Suprapubic skin (tissue), 4 donors: ENCODE data around the gene ZNF324. TPM values are rescaled to one million over a fixed set of nuclear protein-coding genes. Genes with fewer than 3 reads are reported as not detected.

Experiments used
- DNase-seq, 2 donors: peaks; one replicate each; pipeline ENCODE4 v3.0.0-alpha.2; 2019; ENCODE audit warnings: low spot score in 2 of 2
- H3K27ac ChIP-seq: fragments of 200-600 bp; sonication (generic); one replicate; pipeline ENCODE4 v1.5.1; 2019
- H3K27me3 ChIP-seq: fragments of 200-600 bp; sonication (generic); one replicate; pipeline ENCODE4 v1.5.1; 2019
- H3K36me3 ChIP-seq: fragments of 200-600 bp; sonication (generic); one replicate; pipeline ENCODE4 v1.5.1; 2019
- H3K4me1 ChIP-seq: fragments of 200-600 bp; sonication (generic); one replicate; pipeline ENCODE4 v1.5.1; 2019
- H3K4me3 ChIP-seq: fragments of 200-600 bp; sonication (generic); one replicate; pipeline ENCODE4 v1.5.1; 2019; ENCODE audit warnings: mild to moderate bottlenecking
- H3K9me3 ChIP-seq: fragments of 200-600 bp; sonication (generic); one replicate; pipeline ENCODE4 v1.5.1; 2019
- CTCF ChIP-seq, 2 donors: fragments of 200-600 bp in 1 of 2; fragments of 450-650 bp in 1 of 2; sonication (generic) in 1 of 2; IDR thresholded peaks; one replicate each; pipeline ENCODE4 v1.5.1; 2016 to 2019; ENCODE audit warnings: antibody characterized with exemption in 2 of 2, mild to moderate bottlenecking in 1 of 2, moderate library complexity in 1 of 2
- EP300 ChIP-seq: sonication (generic); formaldehyde crosslinking; IDR thresholded peaks from one replicate; pipeline ENCODE4 v1.6.1; 2017; ENCODE audit warnings: antibody characterized with exemption
- POLR2A ChIP-seq, 2 donors: fragments of 450-650 bp; IDR thresholded peaks; one replicate each; pipeline ENCODE4 v1.6.1; 2017; ENCODE audit warnings: antibody characterized with exemption in 2 of 2, mild to moderate bottlenecking in 2 of 2, moderate library complexity in 2 of 2
- POLR2AphosphoS5 ChIP-seq, 3 donors: sonication (generic); formaldehyde crosslinking; IDR thresholded peaks; one replicate each; pipeline ENCODE4 v1.6.1; 2017; ENCODE audit warnings: antibody characterized with exemption in 3 of 3
- WGBS: methylation state at CpG from one replicate; pipeline ENCODE4 v1.1.5; 2018; 5-methylcytosine and 5-hydroxymethylcytosine counted together
- total RNA-seq, 4 donors: library from RNA; depleted of rRNA; stranded (reverse); fragments of >200 nt; gene quantifications; one replicate each; pipeline ENCODE4 v1.1.0, GENCODE V29; 2016

ZNF324 gene
- total RNA-seq, 4 donors from 2014 or later: 20.3 to 41.5 (median 25.6) TPM

- no peaks in the 10 kb centered on the region for H3K9me3 ChIP-seq
- WGBS: 76% methylated on average over 11 of the region's 11 CpGs
- H3K36me3 ChIP-seq: no peaks in the 10 kb centered on the region
- no peaks in the 10 kb centered on the region for H3K27me3 ChIP-seq
- no peak overlapping the region for H3K4me3 ChIP-seq
- no peak for DNase-seq
- H3K4me1 ChIP-seq: peaks cover 13% of the 10 kb centered on the region
- TF ChIP-seq POLR2A (IDR thresholded peaks at IDR 0.05): no peak
- TF ChIP-seq POLR2AphosphoS5 (IDR thresholded peaks at IDR 0.05): no peak
- TF ChIP-seq EP300: no peak
- TF ChIP-seq CTCF (IDR thresholded peaks at IDR 0.05): no peak
- H3K27ac ChIP-seq: no peak overlapping the region
Observed at GRCh38 chr19:58509731-58510083, 42.8 kb downstream of the ZNF324 start.

- 73% methylated on average over 8 of the region's 8 CpGs for WGBS
- peaks cover 19% of the 10 kb centered on the region for H3K4me1 ChIP-seq
- no peaks in the 10 kb centered on the region for H3K27me3 ChIP-seq
- no peak overlapping the region for H3K27ac ChIP-seq
- TF ChIP-seq EP300 (no peak), POLR2AphosphoS5 (IDR thresholded peaks at IDR 0.05) (no peak)
- no peaks in the 10 kb centered on the region for H3K36me3 ChIP-seq
- no peaks in the 10 kb centered on the region for H3K9me3 ChIP-seq
- no peak for DNase-seq
- no peak overlapping the region for H3K4me3 ChIP-seq
Observed at GRCh38 chr19:58510084-58510862, 43.4 kb downstream of the ZNF324 start.

GRCh38 chr19:58511353-58512208 lies 44.7 kb downstream of the ZNF324 start, which contains the start of gene SLC27A5:
Gene SLC27A5, minus strand, starts transcription at chr19:58511992. Its CDS starts 37 bp downstream, at chr19:58511955.
- TF ChIP-seq CTCF (IDR thresholded peaks at IDR 0.05) (no peak), POLR2AphosphoS5 (IDR thresholded peaks at IDR 0.05) (no peak), EP300 (no peak), POLR2A (IDR thresholded peaks at IDR 0.05) (no peak)
- no peak within 1 kb of the TSS for H3K27ac ChIP-seq
- peaks cover 31% of the 10 kb centered on the region for H3K4me1 ChIP-seq
- no peaks in the 10 kb centered on the region for H3K9me3 ChIP-seq
- DNase-seq: no peak
- peaks cover 12% of the 10 kb centered on the region for H3K36me3 ChIP-seq
- no peaks in the 10 kb centered on the region for H3K27me3 ChIP-seq
- no peak within 1 kb of the TSS for H3K4me3 ChIP-seq
- WGBS: 78% methylated on average over 6 of the region's 25 CpGs

- no peak overlapping the region for H3K4me3 ChIP-seq
- H3K27me3 ChIP-seq: no peaks in the 10 kb centered on the region
- WGBS: 94% methylated on average over 5 of the region's 10 CpGs
- TF ChIP-seq POLR2AphosphoS5 (IDR thresholded peaks at IDR 0.05): no peak
- TF ChIP-seq POLR2A (IDR thresholded peaks at IDR 0.05): no peak
- no peak for TF ChIP-seq CTCF (IDR thresholded peaks at IDR 0.05)
- no peak for TF ChIP-seq EP300
- peaks cover 47% of the 10 kb centered on the region for H3K4me1 ChIP-seq
- H3K36me3 ChIP-seq: peaks cover 20% of the 10 kb centered on the region
- DNase-seq: no peak
- H3K9me3 ChIP-seq: no peaks in the 10 kb centered on the region
- peak overlapping the region; percentile 52 for H3K27ac ChIP-seq
Observed at GRCh38 chr19:58513213-58513693, 46.4 kb downstream of the ZNF324 start.

GRCh38 chr19:58513694-58514563 lies 47.0 kb downstream of the ZNF324 start:
- Histone ChIP-seq H3K9me3 (no peaks in the 10 kb centered on the region), H3K4me3 (peak overlapping the region; percentile 42), H3K4me1 (peaks cover 53% of the 10 kb centered on the region), H3K27ac (peak overlapping the region; percentile 52), H3K27me3 (no peaks in the 10 kb centered on the region), H3K36me3 (peaks cover 20% of the 10 kb centered on the region)
- WGBS: 17% methylated on average over 36 of the region's 66 CpGs
- peak in 1 of 3 donors; percentile 74 for TF ChIP-seq POLR2AphosphoS5 (IDR thresholded peaks at IDR 0.05)
- no peak for TF ChIP-seq EP300
- peak; percentile 84 to 97 for TF ChIP-seq CTCF (IDR thresholded peaks at IDR 0.05)
- no peak for TF ChIP-seq POLR2A (IDR thresholded peaks at IDR 0.05)
- DNase-seq: peak; percentile 91
